ENCODE results near the gene NBEAL2. TPM values are rescaled to one million over a fixed set of nuclear protein-coding genes. Genes with fewer than 3 reads are reported as not detected.

The NBEAL2 gene
- total RNA-seq, 1 experiment from 2014 or later: 50.7 TPM

GRCh38 chr3:47041114-47041513, 61.6 kb downstream of the NBEAL2 start:
- TF ChIP-seq CTCF (conservative IDR thresholded peaks at IDR 0.05; ENCODE audit: low read depth, low read length): no peak
- TF ChIP-seq EZH2 (IDR thresholded peaks at IDR 0.05; ENCODE audit: low read length, unreplicated experiment): no peak
- no peak for TF ChIP-seq EZH2phosphoT487 (IDR thresholded peaks at IDR 0.05; ENCODE audit: borderline replicate concordance, low read length)
- Histone ChIP-seq H3K9ac (ENCODE audit: low read length) (no peak overlapping the region), H3K27me3 (ENCODE audit: low read length) (no peaks in the 10 kb centered on the region), H3K79me2 (ENCODE audit: low read length) (no peaks in the 10 kb centered on the region), H3K4me2 (ENCODE audit: low read length) (no peak overlapping the region), H3F3A (ENCODE audit: low read length, unreplicated experiment) (no peaks in the 10 kb centered on the region), H3K9me2 (replicated peaks; ENCODE audit: low read length) (no peaks in the 10 kb centered on the region), H3K27ac (ENCODE audit: low read length) (no peak overlapping the region), H3K4me1 (ENCODE audit: insufficient read depth, low read length) (no peaks in the 10 kb centered on the region), H3K36me3 (ENCODE audit: low read depth, low read length) (peaks cover 45% of the 10 kb centered on the region), H3K4me3 (ENCODE audit: low read length) (no peak overlapping the region), H4K20me1 (ENCODE audit: low read length) (no peaks in the 10 kb centered on the region), H2AFZ (ENCODE audit: low read length) (no peak overlapping the region), H3K9me3 (ENCODE audit: low read length) (no peaks in the 10 kb centered on the region)
- DNase-seq (no peak), ATAC-seq (no peak)
- no TSS peak for BruUV-seq (replicated peaks)
- CTCF ChIA-PET: no interaction called here
- POLR2A ChIA-PET (ENCODE audit: unreplicated experiment): interaction anchor here (0.6 kb wide), 1 partner anchor 54 kb away, joined by 4 read pairs; no protein-coding TSS in a partner anchor
- intact Hi-C loops (cut with micrococcal nuclease): no loop called here

GRCh38 chr3:47042231-47042791, 62.8 kb downstream of the NBEAL2 start:
- POLR2A ChIA-PET (ENCODE audit: unreplicated experiment): no interaction called here
- no peak overlapping the region for H3K4me2 ChIP-seq (ENCODE audit: low read length)
- peaks cover 39% of the 10 kb centered on the region for H3K36me3 ChIP-seq (ENCODE audit: low read depth, low read length)
- BruUV-seq (replicated peaks): no TSS peak
- DNase-seq (no peak), ATAC-seq (no peak)
- intact Hi-C loops (cut with micrococcal nuclease): no loop called here
- CTCF ChIA-PET: no interaction called here
- H3F3A ChIP-seq (ENCODE audit: low read length, unreplicated experiment): no peaks in the 10 kb centered on the region
- H3K79me2 ChIP-seq (ENCODE audit: low read length): no peaks in the 10 kb centered on the region
- H2AFZ ChIP-seq (ENCODE audit: low read length): no peak overlapping the region
- TF ChIP-seq EZH2phosphoT487 (IDR thresholded peaks at IDR 0.05; ENCODE audit: borderline replicate concordance, low read length) (no peak), EZH2 (IDR thresholded peaks at IDR 0.05; ENCODE audit: low read length, unreplicated experiment) (no peak), CTCF (conservative IDR thresholded peaks at IDR 0.05; ENCODE audit: low read depth, low read length) (no peak)
- H3K4me3 ChIP-seq (ENCODE audit: low read length): no peak overlapping the region
- H3K9me2 ChIP-seq (replicated peaks; ENCODE audit: low read length): no peaks in the 10 kb centered on the region
- no peaks in the 10 kb centered on the region for H3K27me3 ChIP-seq (ENCODE audit: low read length)
- H3K4me1 ChIP-seq (ENCODE audit: insufficient read depth, low read length): no peaks in the 10 kb centered on the region
- no peaks in the 10 kb centered on the region for H4K20me1 ChIP-seq (ENCODE audit: low read length)
- no peak overlapping the region for H3K27ac ChIP-seq (ENCODE audit: low read length)
- no peak overlapping the region for H3K9ac ChIP-seq (ENCODE audit: low read length)
- no peaks in the 10 kb centered on the region for H3K9me3 ChIP-seq (ENCODE audit: low read length)

GRCh38 chr3:47047069-47047468, 67.6 kb downstream of the NBEAL2 start:
- Histone ChIP-seq H3K27ac (ENCODE audit: low read length) (no peak overlapping the region), H3K27me3 (ENCODE audit: low read length) (no peaks in the 10 kb centered on the region), H3K9ac (ENCODE audit: low read length) (no peak overlapping the region), H3K9me2 (replicated peaks; ENCODE audit: low read length) (no peaks in the 10 kb centered on the region), H2AFZ (ENCODE audit: low read length) (no peak overlapping the region), H3F3A (ENCODE audit: low read length, unreplicated experiment) (peaks cover 4% of the 10 kb centered on the region), H4K20me1 (ENCODE audit: low read length) (no peaks in the 10 kb centered on the region), H3K79me2 (ENCODE audit: low read length) (no peaks in the 10 kb centered on the region), H3K4me2 (ENCODE audit: low read length) (no peak overlapping the region), H3K4me3 (ENCODE audit: low read length) (no peak overlapping the region), H3K4me1 (ENCODE audit: insufficient read depth, low read length) (no peaks in the 10 kb centered on the region), H3K36me3 (ENCODE audit: low read depth, low read length) (peaks cover 11% of the 10 kb centered on the region; the same call in 1 of the 2 replicates), H3K9me3 (ENCODE audit: low read length) (no peaks in the 10 kb centered on the region)
- ATAC-seq (no peak), DNase-seq (no peak)
- ChIA-PET CTCF (no interaction called here), POLR2A (ENCODE audit: unreplicated experiment) (no interaction called here)
- intact Hi-C loops (cut with micrococcal nuclease): no loop called here
- no peak for TF ChIP-seq EZH2phosphoT487 (IDR thresholded peaks at IDR 0.05; ENCODE audit: borderline replicate concordance, low read length)
- no peak for TF ChIP-seq EZH2 (IDR thresholded peaks at IDR 0.05; ENCODE audit: low read length, unreplicated experiment)
- no peak for TF ChIP-seq CTCF (conservative IDR thresholded peaks at IDR 0.05; ENCODE audit: low read depth, low read length)
- no TSS peak for BruUV-seq (replicated peaks)

All from PC-3 (cell line).